BJ (cell line): ENCODE data around the gene KRTAP5-5. TPM values are rescaled to one million over a fixed set of nuclear protein-coding genes. Genes with fewer than 3 reads are reported as not detected.
"Not testable (repeated sequence)": the region's sequence is repeated elsewhere in the genome, so short reads cannot be mapped to it uniquely, and the experiment has no call there.

Experiments used
- CTCF ChIA-PET: fragments of 350-600 bp; formaldehyde crosslinking; extraction: SDS; loops from one replicate; lab custom pipeline; 2021; ENCODE audit warnings: antibody characterized with exemption, inconsistent platforms; lab: Yijun Ruan, JAX
- POLR2A ChIA-PET: fragments of 300-600 bp; sonication (Branson Sonifier 250); formaldehyde crosslinking; extraction: SDS; loops from one replicate; lab custom pipeline; 2021; ENCODE audit warnings: antibody characterized with exemption; lab: Charles Lee
- DNase-seq: peaks from one replicate; pipeline ENCODE4 v3.0.0-alpha.2; 2011; ENCODE audit warnings: low read depth
- H3K27me3 ChIP-seq: 2 replicates; pipeline ENCODE4 v1.6.0; 2011; ENCODE audit warnings: low read length; ENCODE audit not compliant: control insufficient read depth, insufficient read depth
- H3K36me3 ChIP-seq: 2 replicates; pipeline ENCODE4 v1.5.1; 2011; ENCODE audit warnings: low read length; ENCODE audit not compliant: control insufficient read depth, insufficient read depth
- H3K4me3 ChIP-seq: 2 replicates; pipeline ENCODE4 v1.5.1; 2011; ENCODE audit warnings: low read depth, mild to moderate bottlenecking, control low read depth, low read length
- CTCF ChIP-seq: IDR thresholded peaks from 2 replicates; pipeline ENCODE4 v1.5.1; 2011; ENCODE audit warnings: low read depth, mild to moderate bottlenecking, control low read depth, inconsistent platforms, low read length, moderate library complexity; ENCODE audit not compliant: insufficient read depth
- polyA plus RNA-seq: library from polyadenylated mRNA; depleted of rRNA; stranded (reverse); fragments of >200 nt; gene quantifications from 2 replicates; pipeline ENCODE4 v1.2.3, GENCODE V29; 2011

KRTAP5-5 gene
- polyA plus RNA-seq, 1 experiment: not detected

- CTCF ChIA-PET: interaction anchor here (0.8 to 10.4 kb wide), 3 partner anchors 8 to 188 kb away, joined by 3 to 65 read pairs (median 7); partner anchors contain the start of gene KRTAP5-5
- Histone ChIP-seq H3K36me3 (no peaks in the 10 kb centered on the region), H3K4me3 (no peak overlapping the region), H3K27me3 (no peaks in the 10 kb centered on the region; the same call in 1 of the 2 replicates)
- no peak for TF ChIP-seq CTCF
- POLR2A ChIA-PET: no interaction called here
- no peak for DNase-seq
Measured at GRCh38 chr11:1644601-1645356, 15.2 kb downstream of the KRTAP5-5 start.

GRCh38 chr11:1645357-1645821 is 15.8 kb downstream of the KRTAP5-5 start:
- POLR2A ChIA-PET: no interaction called here
- CTCF ChIA-PET: interaction anchor here (1.3 to 10.4 kb wide), 2 partner anchors 16 to 49 kb away, joined by 3 to 65 read pairs; partner anchors contain the start of gene KRTAP5-5
- Histone ChIP-seq H3K36me3 (no peaks in the 10 kb centered on the region), H3K4me3 (no peak overlapping the region), H3K27me3 (no peaks in the 10 kb centered on the region; the same call in 1 of the 2 replicates)
- no peak for DNase-seq
- TF ChIP-seq CTCF: no peak

- DNase-seq, H3K4me3 ChIP-seq, H3K27me3 ChIP-seq, H3K36me3 ChIP-seq, POLR2A ChIA-PET: not testable (repeated sequence)
- CTCF ChIA-PET: interaction anchor here (1.2 to 10.4 kb wide), 3 partner anchors 10 to 48 kb away, joined by 3 to 65 read pairs (median 3); partner anchors contain the start of gene KRTAP5-5
Measured at GRCh38 chr11:1646540-1646939, 17.0 kb downstream of the KRTAP5-5 start.

GRCh38 chr11:1647901-1648652 is 18.5 kb downstream of the KRTAP5-5 start:
- CTCF ChIA-PET: interaction anchor here (0.7 kb wide), 1 partner anchor 185 kb away, joined by 4 read pairs; no protein-coding TSS in a partner anchor
- no peak for DNase-seq
- no peak for TF ChIP-seq CTCF
- no peaks in the 10 kb centered on the region; the same call in none of the 2 replicates for H3K27me3 ChIP-seq
- no peaks in the 10 kb centered on the region for H3K36me3 ChIP-seq
- no peak overlapping the region for H3K4me3 ChIP-seq
- POLR2A ChIA-PET: no interaction called here

GRCh38 chr11:1648653-1649420 is 19.3 kb downstream of the KRTAP5-5 start:
- Histone ChIP-seq H3K4me3 (no peak overlapping the region), H3K36me3 (no peaks in the 10 kb centered on the region), H3K27me3 (no peaks in the 10 kb centered on the region; the same call in none of the 2 replicates)
- no peak for DNase-seq
- TF ChIP-seq CTCF: no peak
- POLR2A ChIA-PET: no interaction called here
- CTCF ChIA-PET: interaction anchor here (1.4 kb wide), 1 partner anchor 45 kb away, joined by 3 read pairs; no protein-coding TSS in a partner anchor
